ENCODE measurements around the gene DRICH1.
A peak's percentile ranks its signal among the peaks of the same experiment; 100 is the strongest.
"Not testable (repeated sequence)": the region's sequence is repeated elsewhere in the genome, so short reads cannot be mapped to it uniquely, and the experiment has no call there.

The DRICH1 gene

DNA sequence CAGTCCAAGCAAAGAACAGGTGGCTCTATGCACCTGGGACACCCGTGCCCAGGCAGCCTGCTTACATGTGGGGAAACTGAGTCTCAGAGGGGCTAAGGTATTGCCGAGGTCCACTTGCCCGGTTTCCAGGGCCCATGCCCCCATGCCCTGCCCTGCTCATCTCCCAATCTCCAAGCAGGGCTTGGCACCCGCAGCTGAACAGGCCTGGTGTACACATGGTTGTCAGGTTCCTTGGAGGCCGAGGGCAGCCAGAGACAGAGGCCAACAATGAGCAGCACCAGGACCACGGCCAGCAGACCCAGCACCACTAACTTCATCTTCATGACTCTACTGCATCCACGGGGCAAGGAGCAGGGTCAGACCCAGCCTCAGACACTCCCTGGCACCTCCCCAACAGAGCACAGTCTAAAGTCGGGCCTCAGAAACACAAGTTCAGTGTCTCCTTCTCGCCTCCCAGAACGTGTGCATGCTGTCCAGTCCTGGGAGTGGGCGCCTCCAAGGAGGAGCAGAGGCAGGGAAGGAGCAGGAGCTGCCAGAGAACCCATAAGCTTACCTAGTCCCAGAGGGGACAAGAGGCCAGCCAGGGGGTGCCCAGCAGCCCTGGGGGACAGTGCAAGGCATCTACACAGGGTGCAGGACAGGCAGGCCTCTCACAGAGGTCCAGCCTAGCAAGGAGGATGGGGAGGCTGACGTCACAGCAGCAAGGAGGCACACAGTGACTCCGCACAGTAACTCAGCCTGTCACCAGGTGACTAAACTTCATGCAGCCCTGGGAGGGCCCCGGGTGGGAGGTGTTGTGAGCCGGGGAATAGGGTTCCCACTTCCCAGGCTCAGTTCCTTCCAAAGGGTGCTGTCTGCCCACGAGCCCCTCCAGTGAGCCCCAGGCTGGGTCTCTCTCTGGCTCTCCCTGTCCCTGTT lies 38.5 kb upstream of the DRICH1 start:
- Mint-ChIP-seq H3K27me3 (ENCODE audit: low read depth, poor library complexity) (no peaks in the 10 kb centered on the region), H3K4me3 (no peak overlapping the region), H3K36me3 (ENCODE audit: low read depth) (peaks cover 22% of the 10 kb centered on the region), H3K4me1 (peaks cover 8% of the 10 kb centered on the region), H3K27ac (no peak overlapping the region), H3K9me3 (peaks cover 14% of the 10 kb centered on the region)
- DNase-seq, result no peak
- TF ChIP-seq, protein P1, sequence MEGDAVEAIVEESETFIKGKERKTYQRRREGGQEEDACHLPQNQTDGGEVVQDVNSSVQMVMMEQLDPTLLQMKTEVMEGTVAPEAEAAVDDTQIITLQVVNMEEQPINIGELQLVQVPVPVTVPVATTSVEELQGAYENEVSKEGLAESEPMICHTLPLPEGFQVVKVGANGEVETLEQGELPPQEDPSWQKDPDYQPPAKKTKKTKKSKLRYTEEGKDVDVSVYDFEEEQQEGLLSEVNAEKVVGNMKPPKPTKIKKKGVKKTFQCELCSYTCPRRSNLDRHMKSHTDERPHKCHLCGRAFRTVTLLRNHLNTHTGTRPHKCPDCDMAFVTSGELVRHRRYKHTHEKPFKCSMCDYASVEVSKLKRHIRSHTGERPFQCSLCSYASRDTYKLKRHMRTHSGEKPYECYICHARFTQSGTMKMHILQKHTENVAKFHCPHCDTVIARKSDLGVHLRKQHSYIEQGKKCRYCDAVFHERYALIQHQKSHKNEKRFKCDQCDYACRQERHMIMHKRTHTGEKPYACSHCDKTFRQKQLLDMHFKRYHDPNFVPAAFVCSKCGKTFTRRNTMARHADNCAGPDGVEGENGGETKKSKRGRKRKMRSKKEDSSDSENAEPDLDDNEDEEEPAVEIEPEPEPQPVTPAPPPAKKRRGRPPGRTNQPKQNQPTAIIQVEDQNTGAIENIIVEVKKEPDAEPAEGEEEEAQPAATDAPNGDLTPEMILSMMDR (IDR thresholded peaks at IDR 0.05), result no peak

DNA sequence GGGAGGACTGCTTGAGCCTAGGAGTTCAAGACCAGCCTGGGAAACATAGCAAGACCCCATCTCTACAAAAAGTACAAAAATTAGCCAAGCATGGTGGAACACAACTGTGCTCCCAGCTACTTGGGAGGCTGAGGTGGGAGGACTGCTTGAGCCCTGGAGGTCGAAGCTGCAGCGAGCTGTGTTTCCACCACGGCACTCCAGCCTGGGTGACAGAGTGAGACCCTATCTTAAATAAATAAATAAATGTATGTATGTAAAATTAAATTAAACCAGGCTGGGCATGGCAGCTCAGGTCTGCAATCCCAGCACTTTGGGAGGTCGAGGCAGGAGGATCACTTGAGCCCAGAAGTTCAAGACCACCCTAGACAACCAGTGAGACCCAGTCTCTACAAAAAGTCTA lies 28.3 kb upstream of the DRICH1 start:
- Mint-ChIP-seq H3K9me3 (peaks cover 40% of the 10 kb centered on the region), H3K4me1 (peaks cover 17% of the 10 kb centered on the region), H3K36me3 (ENCODE audit: low read depth) (peaks cover 83% of the 10 kb centered on the region)
- not testable (repeated sequence) for H3K27me3 Mint-ChIP-seq (ENCODE audit: low read depth, poor library complexity); DNase-seq; H3K4me3 Mint-ChIP-seq; H3K27ac Mint-ChIP-seq

DNA sequence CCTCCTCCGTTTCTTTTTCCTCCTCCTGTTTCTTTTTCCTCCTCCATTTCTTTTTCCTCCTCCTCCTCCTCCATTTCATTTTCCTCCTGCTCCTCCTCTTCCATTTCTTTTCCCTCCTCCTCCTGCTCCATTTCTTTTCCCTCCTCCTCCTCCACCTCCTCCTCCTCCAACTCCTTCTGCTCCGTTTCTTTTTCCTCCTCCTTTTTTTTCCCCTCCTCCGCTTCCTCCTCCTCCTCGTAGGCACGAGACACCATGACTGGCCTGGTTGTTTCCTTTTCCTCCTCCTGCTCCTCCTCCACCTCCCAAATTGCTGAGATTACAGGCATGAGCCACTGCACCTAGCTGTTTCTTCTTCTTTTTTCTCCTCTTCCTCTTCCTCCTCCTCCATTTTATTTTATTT lies 25.6 kb upstream of the DRICH1 start:
- H3K36me3 Mint-ChIP-seq (ENCODE audit: low read depth), result peaks cover 56% of the 10 kb centered on the region
- peak overlapping the region; percentile 95 for H3K27ac Mint-ChIP-seq
- no peak overlapping the region for H3K4me3 Mint-ChIP-seq
- H3K27me3 Mint-ChIP-seq (ENCODE audit: low read depth, poor library complexity), result no peaks in the 10 kb centered on the region
- H3K4me1 Mint-ChIP-seq, result peaks cover 17% of the 10 kb centered on the region
- no peak for DNase-seq
- H3K9me3 Mint-ChIP-seq, result peaks cover 13% of the 10 kb centered on the region
- TF ChIP-seq, protein P1 (IDR thresholded peaks at IDR 0.05), result no peak

DNA sequence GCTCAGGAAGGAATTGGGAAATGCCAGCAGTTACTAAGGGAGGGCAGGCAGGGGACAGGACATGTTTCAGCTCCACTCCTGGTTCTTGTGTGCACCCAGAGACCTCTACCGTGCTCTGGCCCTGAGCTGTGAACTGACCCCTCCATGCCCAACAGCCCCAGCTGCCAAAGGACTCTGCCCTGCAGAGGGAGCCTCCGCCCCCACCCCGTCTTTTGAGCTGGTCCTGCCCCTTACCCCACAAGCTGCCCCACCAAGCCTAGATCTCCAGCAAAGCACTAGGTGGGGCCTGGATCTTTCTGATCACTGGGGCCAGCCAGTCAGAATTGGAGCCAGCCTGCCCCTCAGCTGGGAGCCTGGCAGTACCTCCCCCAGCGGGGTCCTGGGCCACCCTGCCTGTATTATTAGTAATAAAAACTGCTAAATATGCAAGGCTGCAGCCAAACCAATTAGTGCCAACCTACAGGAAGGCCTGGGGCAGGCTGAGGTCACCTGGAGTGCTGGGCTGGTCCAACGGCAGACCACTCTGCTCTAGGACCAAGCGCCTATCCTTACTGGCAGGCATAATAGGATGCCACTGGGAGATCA lies 23.9 kb upstream of the DRICH1 start:
- no peaks in the 10 kb centered on the region for H3K9me3 Mint-ChIP-seq
- no peak for DNase-seq
- no peaks in the 10 kb centered on the region for H3K27me3 Mint-ChIP-seq (ENCODE audit: low read depth, poor library complexity)
- TF ChIP-seq, protein P1 (IDR thresholded peaks at IDR 0.05), result no peak
- peaks cover 17% of the 10 kb centered on the region for H3K4me1 Mint-ChIP-seq
- no peak overlapping the region for H3K4me3 Mint-ChIP-seq
- peaks cover 40% of the 10 kb centered on the region for H3K36me3 Mint-ChIP-seq (ENCODE audit: low read depth)
- peak overlapping the region; percentile 93 for H3K27ac Mint-ChIP-seq

DNA sequence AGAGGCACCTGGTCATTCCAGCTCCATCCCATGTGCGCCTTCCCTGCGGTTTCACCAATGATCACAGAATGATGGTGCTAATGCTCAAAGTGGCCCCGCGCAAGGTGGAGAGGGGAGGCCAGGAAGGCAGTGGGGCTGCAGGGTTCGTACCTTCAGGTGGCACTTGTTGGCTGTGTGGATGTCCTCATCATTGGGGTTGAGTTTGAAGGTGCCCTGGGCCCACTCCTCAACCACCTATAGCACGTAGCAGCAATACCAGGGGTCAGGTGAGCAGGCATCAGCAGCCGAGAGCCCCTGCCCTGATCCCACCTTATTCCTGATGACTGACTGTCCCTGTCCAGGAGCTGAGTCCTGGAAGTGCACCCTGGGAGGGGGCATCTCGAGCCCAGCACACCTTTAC lies 20.6 kb upstream of the DRICH1 start:
- Mint-ChIP-seq H3K4me3 (no peak overlapping the region), H3K4me1 (peaks cover 6% of the 10 kb centered on the region), H3K9me3 (no peaks in the 10 kb centered on the region), H3K36me3 (ENCODE audit: low read depth) (peaks cover 12% of the 10 kb centered on the region), H3K27ac (no peak overlapping the region), H3K27me3 (ENCODE audit: low read depth, poor library complexity) (peaks cover 2% of the 10 kb centered on the region)
- DNase-seq, result no peak
- TF ChIP-seq, protein P1 (IDR thresholded peaks at IDR 0.05), result no peak

DNA sequence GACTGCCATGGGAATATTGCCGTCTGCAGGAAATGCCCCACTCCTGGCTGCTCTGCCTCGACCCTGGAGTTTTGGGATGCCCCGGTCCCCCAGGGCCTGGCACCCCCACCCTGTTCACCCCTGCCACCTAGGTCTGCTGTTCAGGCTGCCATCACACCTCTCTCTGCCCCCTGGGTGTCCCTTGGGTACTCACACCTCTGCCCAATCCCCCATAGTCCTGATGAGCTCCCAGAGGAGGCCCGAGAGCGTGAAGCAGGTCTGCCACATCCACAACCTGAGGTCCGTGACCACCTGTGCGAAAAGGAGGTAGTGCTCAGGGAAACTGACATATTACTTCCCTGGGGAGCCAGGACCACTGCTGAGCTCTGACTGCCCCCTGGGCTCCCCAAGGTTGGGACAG lies 20.2 kb upstream of the DRICH1 start:
- Mint-ChIP-seq H3K9me3 (no peaks in the 10 kb centered on the region), H3K27me3 (ENCODE audit: low read depth, poor library complexity) (peaks cover 4% of the 10 kb centered on the region), H3K4me1 (peaks cover 4% of the 10 kb centered on the region), H3K4me3 (no peak overlapping the region), H3K36me3 (ENCODE audit: low read depth) (peaks cover 8% of the 10 kb centered on the region), H3K27ac (no peak overlapping the region)
- TF ChIP-seq, protein P1 (IDR thresholded peaks at IDR 0.05), result no peak
- DNase-seq, result no peak

Measured in nephron progenitor cell (in vitro differentiated cells).